Fibroblast of lung (primary cell): ENCODE data around the gene CRYBG1.

Source experiments
- EZH2 ChIP-seq: IDR thresholded peaks from 2 replicates; pipeline ENCODE4 v1.5.1; 2012; ENCODE audit warnings: low read length, control low read depth, mild to moderate bottlenecking; ENCODE audit errors: missing control alignments
- TF ChIP-seq, protein P1 (sequence below), 2 donors: IDR thresholded peaks in 1 of 2; conservative IDR thresholded peaks in 1 of 2; 1 replicate in 1 of 2; 2 replicates in 1 of 2; pipeline ENCODE4 v1.5.1; 2011 to 2012; ENCODE audit warnings: low read length in 2 of 2, control low read depth in 1 of 2, inconsistent platforms in 1 of 2, low read depth in 1 of 2, mild to moderate bottlenecking in 1 of 2

DNA sequence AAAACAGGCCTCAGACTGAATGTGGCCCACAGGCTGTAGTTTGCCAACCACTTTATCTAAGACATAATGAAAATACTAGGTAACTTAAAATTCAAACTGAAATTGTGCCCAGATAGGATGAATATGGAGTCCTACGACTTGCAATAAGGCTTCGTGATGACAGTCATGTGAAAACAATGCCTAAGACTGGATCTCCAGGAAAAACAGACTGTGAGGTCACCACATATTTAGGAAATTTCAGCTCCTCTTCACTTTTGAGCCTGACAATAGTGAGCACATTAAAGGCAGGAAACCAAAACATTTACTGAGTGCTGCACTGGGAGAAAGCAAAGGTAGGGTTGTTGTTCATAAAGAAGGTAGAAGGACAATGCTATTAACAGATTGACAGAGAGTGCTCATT lies 218.8 kb downstream of the CRYBG1 start:
- no peak for TF ChIP-seq EZH2
- TF ChIP-seq, protein P1, sequence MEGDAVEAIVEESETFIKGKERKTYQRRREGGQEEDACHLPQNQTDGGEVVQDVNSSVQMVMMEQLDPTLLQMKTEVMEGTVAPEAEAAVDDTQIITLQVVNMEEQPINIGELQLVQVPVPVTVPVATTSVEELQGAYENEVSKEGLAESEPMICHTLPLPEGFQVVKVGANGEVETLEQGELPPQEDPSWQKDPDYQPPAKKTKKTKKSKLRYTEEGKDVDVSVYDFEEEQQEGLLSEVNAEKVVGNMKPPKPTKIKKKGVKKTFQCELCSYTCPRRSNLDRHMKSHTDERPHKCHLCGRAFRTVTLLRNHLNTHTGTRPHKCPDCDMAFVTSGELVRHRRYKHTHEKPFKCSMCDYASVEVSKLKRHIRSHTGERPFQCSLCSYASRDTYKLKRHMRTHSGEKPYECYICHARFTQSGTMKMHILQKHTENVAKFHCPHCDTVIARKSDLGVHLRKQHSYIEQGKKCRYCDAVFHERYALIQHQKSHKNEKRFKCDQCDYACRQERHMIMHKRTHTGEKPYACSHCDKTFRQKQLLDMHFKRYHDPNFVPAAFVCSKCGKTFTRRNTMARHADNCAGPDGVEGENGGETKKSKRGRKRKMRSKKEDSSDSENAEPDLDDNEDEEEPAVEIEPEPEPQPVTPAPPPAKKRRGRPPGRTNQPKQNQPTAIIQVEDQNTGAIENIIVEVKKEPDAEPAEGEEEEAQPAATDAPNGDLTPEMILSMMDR (conservative IDR thresholded peaks at IDR 0.05 in 1 of 2, IDR thresholded peaks at IDR 0.05 in 1 of 2; ENCODE audit: low read depth in 1 of 2, low read length in 2 of 2): no peak
